Breast epithelium (tissue), 4 donors: ENCODE results near the gene PRDX5. TPM values are rescaled to one million over a fixed set of nuclear protein-coding genes. Genes with fewer than 3 reads are reported as not detected.

Experiments used
- DNase-seq, 2 donors: peaks; one replicate each; pipeline ENCODE4 v3.0.0-alpha.2; 2019; ENCODE audit warnings: low spot score in 2 of 2
- H3K27ac ChIP-seq, 2 donors: fragments of 200-600 bp; sonication (generic) in 1 of 2; one replicate each; pipeline ENCODE4 v1.5.1; 2016 to 2019; ENCODE audit warnings: mild to moderate bottlenecking in 1 of 2
- H3K27me3 ChIP-seq, 2 donors: fragments of 200-600 bp; sonication (generic) in 1 of 2; one replicate each; pipeline versions ENCODE4 v1.5.1 to v1.6.0; 2017 to 2019; ENCODE audit warnings: control low read depth in 1 of 2, mild to moderate bottlenecking in 1 of 2
- H3K36me3 ChIP-seq: fragments of 200-600 bp; one replicate; pipeline ENCODE4 v1.5.1; 2019
- H3K4me1 ChIP-seq, 2 donors: fragments of 200-600 bp; sonication (generic); one replicate each; pipeline ENCODE4 v1.5.1; 2016 to 2019; ENCODE audit warnings: control low read depth in 1 of 2
- H3K4me3 ChIP-seq, 3 donors: fragments of 200-600 bp; sonication (generic); 1 replicate in 2 of 3; 2 replicates in 1 of 3; pipeline ENCODE4 v1.5.1; 2016 to 2019; ENCODE audit warnings: mild to moderate bottlenecking in 3 of 3, moderate library complexity in 2 of 3
- H3K9me3 ChIP-seq, 2 donors: fragments of 200-600 bp; sonication (generic) in 1 of 2; one replicate each; pipeline ENCODE4 v1.5.1; 2016 to 2019; ENCODE audit warnings: control low read depth in 1 of 2
- POLR2A ChIP-seq: fragments of 450-650 bp; IDR thresholded peaks from one replicate; pipeline ENCODE4 v1.6.1; 2016; ENCODE audit warnings: antibody characterized with exemption, mild to moderate bottlenecking, moderate library complexity
- POLR2AphosphoS5 ChIP-seq, 3 donors: sonication (generic); formaldehyde crosslinking; IDR thresholded peaks; one replicate each; pipeline ENCODE4 v1.6.1; 2017; ENCODE audit warnings: antibody characterized with exemption in 3 of 3
- intact Hi-C: fragments of 100-400 bp; cut with DNase I; formaldehyde crosslinking; loops from one replicate; pipeline ENCODE4 v1.15.1; 2023; ENCODE audit warnings: low total_unique reads
- total RNA-seq, 3 donors: library from RNA; depleted of rRNA; stranded (reverse); fragments of >200 nt; gene quantifications; one replicate each; pipeline ENCODE4 v1.1.0, GENCODE V29; 2016
- TF ChIP-seq, protein P1 (sequence below), 3 donors: fragments of 450-650 bp; IDR thresholded peaks; one replicate each; pipeline ENCODE4 v1.5.1; 2016 to 2017; ENCODE audit warnings: antibody characterized with exemption in 3 of 3, mild to moderate bottlenecking in 3 of 3, moderate library complexity in 3 of 3

Gene PRDX5
- total RNA-seq, 3 donors from 2014 or later, result 241 to 327 (median 262) TPM

DNA sequence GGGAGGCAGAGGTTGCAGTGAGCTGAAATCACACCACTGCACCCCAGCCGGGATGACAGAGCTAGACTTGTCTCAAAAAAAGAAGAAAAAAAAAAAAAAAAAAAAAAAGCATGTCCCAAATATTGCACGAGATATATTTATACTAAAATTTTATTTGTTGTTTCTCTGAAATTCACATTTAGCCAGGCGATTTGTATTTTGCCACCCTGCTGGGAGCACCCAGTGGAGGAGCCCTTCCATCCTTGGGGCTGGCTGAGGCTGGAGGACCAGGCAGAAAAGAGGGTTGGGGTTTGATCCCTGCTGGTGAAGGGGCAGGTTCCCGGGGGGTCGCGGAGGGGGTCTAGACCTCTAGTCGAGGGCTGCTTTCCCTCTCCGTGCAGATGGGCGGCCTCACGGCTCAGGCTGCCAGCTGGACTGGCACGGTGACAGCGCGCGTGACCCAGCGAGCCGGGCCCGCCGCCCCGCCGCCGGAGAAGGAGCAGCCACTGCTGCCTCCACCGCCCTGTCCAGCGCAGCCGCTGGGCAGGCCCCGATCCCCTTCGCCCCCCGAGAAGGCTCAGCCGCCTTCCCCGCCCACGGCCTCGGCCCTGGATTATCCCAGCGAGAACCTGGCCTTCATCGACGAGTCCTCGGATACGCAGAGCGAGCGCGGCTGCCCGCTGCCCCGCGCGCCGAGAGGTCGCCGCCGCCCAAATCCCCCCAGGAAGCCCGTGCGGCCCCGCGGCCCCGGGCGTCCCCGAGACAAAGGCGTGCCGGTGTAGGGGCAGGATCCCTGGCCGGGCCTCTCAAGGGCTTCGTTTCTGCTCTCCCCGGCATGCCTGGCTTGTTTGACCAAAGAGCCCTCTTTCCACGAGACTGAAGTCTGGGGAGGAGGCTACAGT lies 18.7 kb upstream of the PRDX5 start:
- Histone ChIP-seq H3K27ac (no peak overlapping the region), H3K36me3 (no peaks in the 10 kb centered on the region), H3K27me3 (peaks cover 3 to 40% of the 10 kb centered on the region in 2 donors), H3K4me3 (peak overlapping the region; percentile 36 to 69 (median 47)), H3K4me1 (peaks cover 13 to 15% of the 10 kb centered on the region in 2 donors), H3K9me3 (no peaks in the 10 kb centered on the region)
- intact Hi-C loops, result no loop called here
- TF ChIP-seq, protein P1, sequence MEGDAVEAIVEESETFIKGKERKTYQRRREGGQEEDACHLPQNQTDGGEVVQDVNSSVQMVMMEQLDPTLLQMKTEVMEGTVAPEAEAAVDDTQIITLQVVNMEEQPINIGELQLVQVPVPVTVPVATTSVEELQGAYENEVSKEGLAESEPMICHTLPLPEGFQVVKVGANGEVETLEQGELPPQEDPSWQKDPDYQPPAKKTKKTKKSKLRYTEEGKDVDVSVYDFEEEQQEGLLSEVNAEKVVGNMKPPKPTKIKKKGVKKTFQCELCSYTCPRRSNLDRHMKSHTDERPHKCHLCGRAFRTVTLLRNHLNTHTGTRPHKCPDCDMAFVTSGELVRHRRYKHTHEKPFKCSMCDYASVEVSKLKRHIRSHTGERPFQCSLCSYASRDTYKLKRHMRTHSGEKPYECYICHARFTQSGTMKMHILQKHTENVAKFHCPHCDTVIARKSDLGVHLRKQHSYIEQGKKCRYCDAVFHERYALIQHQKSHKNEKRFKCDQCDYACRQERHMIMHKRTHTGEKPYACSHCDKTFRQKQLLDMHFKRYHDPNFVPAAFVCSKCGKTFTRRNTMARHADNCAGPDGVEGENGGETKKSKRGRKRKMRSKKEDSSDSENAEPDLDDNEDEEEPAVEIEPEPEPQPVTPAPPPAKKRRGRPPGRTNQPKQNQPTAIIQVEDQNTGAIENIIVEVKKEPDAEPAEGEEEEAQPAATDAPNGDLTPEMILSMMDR (IDR thresholded peaks at IDR 0.05), result no peak
- TF ChIP-seq POLR2AphosphoS5 (IDR thresholded peaks at IDR 0.05) (no peak), POLR2A (no peak)
- DNase-seq, result peak; percentile 39 to 67

DNA sequence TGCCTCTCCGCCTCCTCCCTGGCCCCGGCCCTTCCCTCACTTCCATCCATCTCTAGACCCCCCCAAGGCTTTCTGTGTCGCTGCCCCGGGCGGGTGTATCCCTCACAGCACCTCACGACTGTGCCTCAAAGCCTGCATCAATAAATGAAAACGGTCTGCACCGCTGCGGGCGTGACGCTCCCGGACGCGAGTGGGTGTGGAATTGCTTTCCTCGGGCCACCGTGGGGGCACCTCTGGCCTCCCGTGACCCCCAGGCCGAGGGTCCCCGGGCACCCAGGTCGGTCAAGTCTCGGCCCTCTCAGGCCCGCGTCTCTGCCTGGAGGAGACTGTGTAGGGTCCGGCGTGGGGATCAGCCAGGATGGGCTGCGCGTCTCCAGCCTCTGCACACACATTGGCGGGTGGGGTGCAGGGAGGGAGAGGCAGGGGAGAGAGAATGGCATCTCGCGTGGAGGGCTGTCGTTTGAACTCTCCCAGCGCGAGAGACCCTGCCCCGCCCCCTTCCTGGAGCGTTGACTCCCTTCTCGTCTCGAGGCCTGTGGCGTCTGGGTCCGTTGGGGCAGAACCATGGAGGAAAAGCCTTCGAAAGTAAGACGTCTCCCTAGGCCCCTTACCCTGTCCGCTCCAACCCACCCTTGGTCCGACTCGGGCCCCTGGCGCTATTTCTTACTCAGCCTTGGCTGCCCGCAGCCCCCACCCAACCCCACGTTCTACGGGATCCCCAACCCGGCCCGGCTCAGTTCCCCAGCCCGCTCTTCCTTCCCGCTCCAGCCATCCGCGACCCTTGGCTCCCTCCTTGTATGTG lies 17.9 kb upstream of the PRDX5 start, which contains the start of gene CATSPERZ:
Gene CATSPERZ, plus strand, starts transcription at position 512 of the 802 bp plus-strand sequence. Its CDS starts 53 bp downstream, at position 565.
- Histone ChIP-seq H3K36me3 (no peaks in the 10 kb centered on the region), H3K27me3 (peaks cover 3 to 40% of the 10 kb centered on the region in 2 donors), H3K27ac (no peak within 1 kb of the TSS), H3K4me3 (peak within 1 kb of the TSS; percentile 36 to 69 (median 47)), H3K9me3 (no peaks in the 10 kb centered on the region), H3K4me1 (peaks cover 13 to 15% of the 10 kb centered on the region in 2 donors)
- intact Hi-C loops, result no loop called here
- DNase-seq, result no peak
- TF ChIP-seq, protein P1 (IDR thresholded peaks at IDR 0.05), result no peak
- no peak for TF ChIP-seq POLR2AphosphoS5 (IDR thresholded peaks at IDR 0.05)
- no peak for TF ChIP-seq POLR2A

DNA sequence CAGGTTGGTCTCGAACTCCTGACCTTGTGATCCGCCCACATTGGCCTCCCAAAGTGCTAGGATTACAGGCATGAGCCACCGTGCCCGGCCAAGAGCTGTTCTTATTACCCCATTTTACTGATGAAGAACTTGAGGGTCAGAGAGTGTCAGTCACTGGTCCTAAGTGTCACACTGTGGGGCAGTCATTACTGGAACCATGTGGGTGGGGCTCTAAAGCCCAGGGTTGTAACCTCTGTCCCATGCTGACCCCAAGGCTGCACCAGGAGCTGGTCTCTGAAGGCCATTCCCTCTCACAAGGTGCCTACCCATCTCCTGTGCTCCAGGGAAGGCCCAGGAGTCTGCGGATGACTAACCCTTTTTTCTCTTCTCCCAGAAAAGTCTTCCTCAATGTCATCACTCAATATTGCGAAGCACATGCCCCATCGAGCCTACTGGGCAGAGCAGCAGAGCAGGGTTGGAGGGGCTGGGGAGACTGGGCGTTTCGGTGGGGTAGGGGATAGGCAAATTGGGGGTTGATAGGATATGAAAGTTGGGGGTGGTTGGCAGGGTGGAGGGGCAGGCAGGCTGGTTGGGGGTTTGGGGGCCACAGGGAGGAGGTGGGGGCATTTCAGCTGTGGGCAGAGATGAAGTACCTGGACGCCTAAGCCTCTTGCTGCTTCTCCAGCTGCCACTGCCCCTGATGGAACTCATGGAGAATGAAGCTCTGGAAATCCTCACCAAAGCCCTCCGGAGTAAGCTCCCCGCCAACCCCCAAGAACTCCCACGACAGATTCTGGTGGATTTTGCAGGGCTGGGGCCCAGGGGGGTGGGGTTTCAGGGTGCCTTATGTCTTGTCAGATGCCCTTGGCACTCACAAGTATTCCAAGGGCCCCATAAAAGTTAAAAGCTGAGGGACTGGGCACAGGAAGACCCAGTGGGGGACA lies 14.6 kb upstream of the PRDX5 start:
- TF ChIP-seq, protein P1 (IDR thresholded peaks at IDR 0.05), result no peak
- TF ChIP-seq POLR2A, result no peak
- TF ChIP-seq POLR2AphosphoS5 (IDR thresholded peaks at IDR 0.05), result no peak
- Histone ChIP-seq H3K27ac (peak overlapping the region; percentile 89 to 90), H3K9me3 (no peaks in the 10 kb centered on the region), H3K27me3 (peaks cover 3 to 18% of the 10 kb centered on the region in 2 donors), H3K4me1 (peaks cover 20 to 23% of the 10 kb centered on the region in 2 donors), H3K36me3 (no peaks in the 10 kb centered on the region), H3K4me3 (no peak overlapping the region)
- no peak for DNase-seq
- intact Hi-C loops, result no loop called here

DNA sequence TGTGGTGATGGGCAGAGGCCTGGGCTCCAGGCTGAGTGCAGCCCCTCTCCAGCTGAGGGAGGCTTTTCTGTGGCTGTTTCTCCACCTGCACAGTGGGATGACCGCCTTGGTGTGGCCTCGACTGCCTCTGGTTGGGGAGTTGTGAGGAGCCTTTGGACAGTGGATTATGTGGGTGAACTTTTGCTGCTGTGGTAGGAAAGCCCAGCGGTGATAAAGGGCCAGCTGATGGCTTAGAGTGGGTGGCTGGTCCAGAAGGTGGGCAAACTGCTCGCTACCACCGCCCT lies 13.9 kb upstream of the PRDX5 start:
- no peak for DNase-seq
- H3K4me1 ChIP-seq, result peaks cover 20 to 23% of the 10 kb centered on the region in 2 donors

More for the DNA sequence above, 13.9 kb upstream of the PRDX5 start:
- intact Hi-C loops, result no loop called here
- H3K4me3 ChIP-seq, result peak overlapping the region; percentile 62 to 75 (median 69)
- peaks cover 3 to 18% of the 10 kb centered on the region in 2 donors for H3K27me3 ChIP-seq
- peak overlapping the region; percentile 89 to 90 for H3K27ac ChIP-seq
- no peak for TF ChIP-seq POLR2A
- TF ChIP-seq, protein P1 (IDR thresholded peaks at IDR 0.05), result no peak
- no peak for TF ChIP-seq POLR2AphosphoS5 (IDR thresholded peaks at IDR 0.05)
- no peaks in the 10 kb centered on the region for H3K36me3 ChIP-seq
- H3K9me3 ChIP-seq, result no peaks in the 10 kb centered on the region
